Measurements from ENCODE around the gene CAB39L.

Gene CAB39L

GRCh38 chr13:49419276-49419675 lies 24.6 kb downstream of the CAB39L start:
- peak; percentile 68 for DNase-seq (ENCODE audit: low read depth)
- no peak overlapping the region for H3K4me3 ChIP-seq (ENCODE audit: control insufficient read depth, low read depth, low read length)
- no peak for TF ChIP-seq CTCF (conservative IDR thresholded peaks at IDR 0.05; ENCODE audit: control insufficient read depth, insufficient read depth, low read depth, low read length)

GRCh38 chr13:49418206-49418605 lies 25.7 kb downstream of the CAB39L start:
- H3K4me3 ChIP-seq (ENCODE audit: control insufficient read depth, low read depth, low read length), result no peak overlapping the region
- no peak for TF ChIP-seq CTCF (conservative IDR thresholded peaks at IDR 0.05; ENCODE audit: control insufficient read depth, insufficient read depth, low read depth, low read length)
- no peak for DNase-seq (ENCODE audit: low read depth)

GRCh38 chr13:49417161-49417560 lies 26.7 kb downstream of the CAB39L start:
- TF ChIP-seq CTCF (conservative IDR thresholded peaks at IDR 0.05; ENCODE audit: control insufficient read depth, insufficient read depth, low read depth, low read length), result no peak

GRCh38 chr13:49412749-49413148 lies 31.1 kb downstream of the CAB39L start:
- DNase-seq (ENCODE audit: low read depth), result no peak
- TF ChIP-seq CTCF (conservative IDR thresholded peaks at IDR 0.05; ENCODE audit: control insufficient read depth, insufficient read depth, low read depth, low read length), result no peak
- H3K4me3 ChIP-seq (ENCODE audit: control insufficient read depth, low read depth, low read length), result no peak overlapping the region

More at GRCh38 chr13:49417161-49417560, 26.7 kb downstream of the CAB39L start:
- no peak for DNase-seq (ENCODE audit: low read depth)
- H3K4me3 ChIP-seq (ENCODE audit: control insufficient read depth, low read depth, low read length), result no peak overlapping the region

GRCh38 chr13:49411353-49411752 lies 32.5 kb downstream of the CAB39L start:
- no peak for DNase-seq (ENCODE audit: low read depth)
- no peak for TF ChIP-seq CTCF (conservative IDR thresholded peaks at IDR 0.05; ENCODE audit: control insufficient read depth, insufficient read depth, low read depth, low read length)
- H3K4me3 ChIP-seq (ENCODE audit: control insufficient read depth, low read depth, low read length), result no peak overlapping the region

GRCh38 chr13:49410477-49410876 lies 33.4 kb downstream of the CAB39L start:
- DNase-seq (ENCODE audit: low read depth), result no peak
- no peak overlapping the region for H3K4me3 ChIP-seq (ENCODE audit: control insufficient read depth, low read depth, low read length)
- TF ChIP-seq CTCF (conservative IDR thresholded peaks at IDR 0.05; ENCODE audit: control insufficient read depth, insufficient read depth, low read depth, low read length), result no peak

GRCh38 chr13:49410006-49410405 lies 33.9 kb downstream of the CAB39L start:
- H3K4me3 ChIP-seq (ENCODE audit: control insufficient read depth, low read depth, low read length), result no peak overlapping the region
- peak; percentile 29 for DNase-seq (ENCODE audit: low read depth)
- TF ChIP-seq CTCF (conservative IDR thresholded peaks at IDR 0.05; ENCODE audit: control insufficient read depth, insufficient read depth, low read depth, low read length), result no peak

All from fibroblast of mammary gland (primary cell).